Nephron (organoid): ENCODE data around the gene RGS1.

ENCODE experiments used
- H3K27ac Mint-ChIP-seq, 3 experiments: 2 replicates each; pipeline ENCODE4 v1.8.0; 2020; ENCODE audit warnings: mixed read lengths in 3 of 3, mild to moderate bottlenecking in 2 of 3, moderate library complexity in 1 of 3
- H3K27me3 Mint-ChIP-seq: 2 replicates; pipeline ENCODE4 v1.8.0; 2021; ENCODE audit warnings: low read depth, mild to moderate bottlenecking, moderate library complexity, mixed read lengths
- H3K36me3 Mint-ChIP-seq: 2 replicates; pipeline ENCODE4 v1.8.0; 2020; ENCODE audit warnings: low read depth, mixed read lengths
- H3K4me1 Mint-ChIP-seq: 2 replicates; pipeline ENCODE4 v1.8.0; 2020; ENCODE audit warnings: mixed read lengths
- H3K4me3 Mint-ChIP-seq, 3 experiments: 2 replicates each; pipeline ENCODE4 v1.8.0; 2020; ENCODE audit warnings: mild to moderate bottlenecking in 3 of 3, mixed read lengths in 3 of 3, moderate library complexity in 2 of 3
- H3K9me3 Mint-ChIP-seq: 2 replicates; pipeline ENCODE4 v1.8.0; 2020; ENCODE audit warnings: mixed read lengths
- TF ChIP-seq, protein P1 (sequence below), 3 experiments: fragments of 200-600 bp; sonication (generic); IDR thresholded peaks; one replicate each; pipeline ENCODE4 v1.5.0; 2021; ENCODE audit warnings: antibody characterized with exemption in 3 of 3; ENCODE audit not compliant: unreplicated experiment in 3 of 3

The RGS1 gene, protein sequence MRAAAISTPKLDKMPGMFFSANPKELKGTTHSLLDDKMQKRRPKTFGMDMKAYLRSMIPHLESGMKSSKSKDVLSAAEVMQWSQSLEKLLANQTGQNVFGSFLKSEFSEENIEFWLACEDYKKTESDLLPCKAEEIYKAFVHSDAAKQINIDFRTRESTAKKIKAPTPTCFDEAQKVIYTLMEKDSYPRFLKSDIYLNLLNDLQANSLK

GRCh38 chr1:192575499-192576189 is at the start of gene RGS1:
Gene RGS1, plus strand, starts transcription at chr1:192575773. Its CDS starts 20 bp downstream, at chr1:192575793.
- Mint-ChIP-seq H3K4me3 (no peak within 1 kb of the TSS), H3K9me3 (peaks cover 6% of the 10 kb centered on the region), H3K27me3 (no peaks in the 10 kb centered on the region), H3K4me1 (no peaks in the 10 kb centered on the region), H3K27ac (no peak within 1 kb of the TSS), H3K36me3 (no peaks in the 10 kb centered on the region)
- TF ChIP-seq, protein P1, sequence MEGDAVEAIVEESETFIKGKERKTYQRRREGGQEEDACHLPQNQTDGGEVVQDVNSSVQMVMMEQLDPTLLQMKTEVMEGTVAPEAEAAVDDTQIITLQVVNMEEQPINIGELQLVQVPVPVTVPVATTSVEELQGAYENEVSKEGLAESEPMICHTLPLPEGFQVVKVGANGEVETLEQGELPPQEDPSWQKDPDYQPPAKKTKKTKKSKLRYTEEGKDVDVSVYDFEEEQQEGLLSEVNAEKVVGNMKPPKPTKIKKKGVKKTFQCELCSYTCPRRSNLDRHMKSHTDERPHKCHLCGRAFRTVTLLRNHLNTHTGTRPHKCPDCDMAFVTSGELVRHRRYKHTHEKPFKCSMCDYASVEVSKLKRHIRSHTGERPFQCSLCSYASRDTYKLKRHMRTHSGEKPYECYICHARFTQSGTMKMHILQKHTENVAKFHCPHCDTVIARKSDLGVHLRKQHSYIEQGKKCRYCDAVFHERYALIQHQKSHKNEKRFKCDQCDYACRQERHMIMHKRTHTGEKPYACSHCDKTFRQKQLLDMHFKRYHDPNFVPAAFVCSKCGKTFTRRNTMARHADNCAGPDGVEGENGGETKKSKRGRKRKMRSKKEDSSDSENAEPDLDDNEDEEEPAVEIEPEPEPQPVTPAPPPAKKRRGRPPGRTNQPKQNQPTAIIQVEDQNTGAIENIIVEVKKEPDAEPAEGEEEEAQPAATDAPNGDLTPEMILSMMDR (IDR thresholded peaks at IDR 0.05; ENCODE audit: unreplicated experiment in 3 of 3): no peak

- H3K27me3 Mint-ChIP-seq: no peaks in the 10 kb centered on the region
- TF ChIP-seq, protein P1 (IDR thresholded peaks at IDR 0.05; ENCODE audit: unreplicated experiment in 3 of 3): no peak
- H3K27ac Mint-ChIP-seq: no peak overlapping the region
- peaks cover 12% of the 10 kb centered on the region for H3K4me1 Mint-ChIP-seq
- peaks cover 4% of the 10 kb centered on the region for H3K36me3 Mint-ChIP-seq
- H3K4me3 Mint-ChIP-seq: no peak overlapping the region
- H3K9me3 Mint-ChIP-seq: peaks cover 4% of the 10 kb centered on the region
Observed at GRCh38 chr1:192527111-192527795, 48.3 kb upstream of the RGS1 start.

DNA sequence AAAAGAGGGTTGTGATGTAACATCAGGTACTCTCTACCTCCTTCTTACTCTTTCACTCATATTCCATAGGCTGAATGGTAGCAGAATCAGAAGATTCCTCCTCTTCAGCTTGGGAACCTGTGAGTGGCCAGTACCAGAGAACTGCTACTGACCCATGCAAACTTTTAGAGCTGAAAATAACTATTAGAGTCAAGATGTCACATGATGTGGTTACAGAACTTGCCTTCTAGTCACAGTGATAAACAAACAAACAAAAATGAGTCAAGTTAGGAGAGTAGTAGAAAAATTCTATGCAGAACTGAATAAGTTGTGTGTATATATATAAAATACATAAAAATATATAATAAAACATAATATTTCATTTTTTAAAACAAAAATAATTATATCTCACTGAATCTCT is 47.6 kb upstream of the RGS1 start:
- peaks cover 8% of the 10 kb centered on the region for H3K9me3 Mint-ChIP-seq
- H3K36me3 Mint-ChIP-seq: peaks cover 4% of the 10 kb centered on the region
- no peak overlapping the region for H3K4me3 Mint-ChIP-seq
- no peak overlapping the region for H3K27ac Mint-ChIP-seq
- H3K27me3 Mint-ChIP-seq: no peaks in the 10 kb centered on the region
- H3K4me1 Mint-ChIP-seq: peaks cover 12% of the 10 kb centered on the region
- TF ChIP-seq, protein P1 (IDR thresholded peaks at IDR 0.05; ENCODE audit: unreplicated experiment in 3 of 3): no peak

- TF ChIP-seq, protein P1 (IDR thresholded peaks at IDR 0.05; ENCODE audit: unreplicated experiment in 3 of 3): no peak
- Mint-ChIP-seq H3K27me3 (no peaks in the 10 kb centered on the region), H3K4me3 (no peak overlapping the region), H3K9me3 (peaks cover 8% of the 10 kb centered on the region), H3K27ac (peak overlapping the region in 1 of 3 experiments; percentile 42), H3K4me1 (peaks cover 15% of the 10 kb centered on the region), H3K36me3 (peaks cover 4% of the 10 kb centered on the region)
Observed at GRCh38 chr1:192529031-192529755, 46.4 kb upstream of the RGS1 start.

- Mint-ChIP-seq H3K9me3 (peaks cover 8% of the 10 kb centered on the region), H3K36me3 (peaks cover 4% of the 10 kb centered on the region), H3K27me3 (no peaks in the 10 kb centered on the region), H3K4me1 (peaks cover 21% of the 10 kb centered on the region), H3K27ac (peak overlapping the region in 2 of 3 experiments; percentile 11 to 42), H3K4me3 (no peak overlapping the region)
- TF ChIP-seq, protein P1 (IDR thresholded peaks at IDR 0.05; ENCODE audit: unreplicated experiment in 3 of 3): no peak
Observed at GRCh38 chr1:192529811-192530210, 45.8 kb upstream of the RGS1 start.
